ENCODE measurements around the gene HFE.

The HFE gene

DNA sequence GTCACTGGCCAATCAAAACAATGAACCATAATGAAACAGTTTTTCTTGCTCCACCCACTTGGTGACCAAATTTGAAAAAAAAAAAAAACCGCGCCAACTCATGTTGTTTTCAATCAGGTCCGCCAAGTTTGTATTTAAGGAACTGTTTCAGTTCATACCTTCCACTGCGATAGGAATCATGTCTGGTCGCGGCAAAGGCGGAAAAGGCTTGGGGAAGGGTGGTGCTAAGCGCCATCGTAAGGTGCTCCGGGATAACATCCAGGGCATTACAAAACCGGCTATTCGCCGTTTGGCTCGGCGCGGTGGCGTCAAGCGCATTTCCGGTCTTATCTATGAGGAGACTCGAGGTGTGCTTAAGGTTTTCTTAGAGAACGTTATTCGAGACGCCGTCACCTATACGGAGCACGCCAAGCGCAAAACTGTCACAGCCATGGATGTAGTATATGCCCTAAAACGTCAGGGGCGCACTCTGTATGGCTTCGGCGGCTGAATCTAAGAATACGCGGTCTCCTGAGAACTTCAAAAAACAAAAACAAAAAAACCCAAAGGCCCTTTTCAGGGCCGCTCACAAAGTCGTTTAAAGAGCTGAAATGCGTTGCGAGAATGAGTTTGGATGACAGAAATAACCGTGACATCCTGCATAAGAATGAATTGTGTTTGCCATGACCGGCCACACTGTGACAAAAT lies 16.7 kb downstream of the HFE start:
- H3K27ac ChIP-seq (ENCODE audit: low read length): peak overlapping the region; percentile 95
- no peaks in the 10 kb centered on the region for H3K27me3 ChIP-seq (ENCODE audit: insufficient read depth, low read length, poor library complexity)
- no peak for TF ChIP-seq EZH2 (IDR thresholded peaks at IDR 0.05; ENCODE audit: borderline replicate concordance, low read depth, low read length, severe bottlenecking)
- TF ChIP-seq, protein P1, sequence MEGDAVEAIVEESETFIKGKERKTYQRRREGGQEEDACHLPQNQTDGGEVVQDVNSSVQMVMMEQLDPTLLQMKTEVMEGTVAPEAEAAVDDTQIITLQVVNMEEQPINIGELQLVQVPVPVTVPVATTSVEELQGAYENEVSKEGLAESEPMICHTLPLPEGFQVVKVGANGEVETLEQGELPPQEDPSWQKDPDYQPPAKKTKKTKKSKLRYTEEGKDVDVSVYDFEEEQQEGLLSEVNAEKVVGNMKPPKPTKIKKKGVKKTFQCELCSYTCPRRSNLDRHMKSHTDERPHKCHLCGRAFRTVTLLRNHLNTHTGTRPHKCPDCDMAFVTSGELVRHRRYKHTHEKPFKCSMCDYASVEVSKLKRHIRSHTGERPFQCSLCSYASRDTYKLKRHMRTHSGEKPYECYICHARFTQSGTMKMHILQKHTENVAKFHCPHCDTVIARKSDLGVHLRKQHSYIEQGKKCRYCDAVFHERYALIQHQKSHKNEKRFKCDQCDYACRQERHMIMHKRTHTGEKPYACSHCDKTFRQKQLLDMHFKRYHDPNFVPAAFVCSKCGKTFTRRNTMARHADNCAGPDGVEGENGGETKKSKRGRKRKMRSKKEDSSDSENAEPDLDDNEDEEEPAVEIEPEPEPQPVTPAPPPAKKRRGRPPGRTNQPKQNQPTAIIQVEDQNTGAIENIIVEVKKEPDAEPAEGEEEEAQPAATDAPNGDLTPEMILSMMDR (IDR thresholded peaks at IDR 0.05; ENCODE audit: borderline replicate concordance, extremely low read depth, low read length, poor library complexity, severe bottlenecking): peak; percentile 53
- H3K79me2 ChIP-seq (ENCODE audit: insufficient read depth, low read length): no peaks in the 10 kb centered on the region
- peaks cover 25% of the 10 kb centered on the region for H3K4me1 ChIP-seq (ENCODE audit: insufficient read depth, low read length)
- no peaks in the 10 kb centered on the region for H3K36me3 ChIP-seq (ENCODE audit: insufficient read depth, low read length)
- H4K20me1 ChIP-seq (ENCODE audit: insufficient read depth, low read length): no peaks in the 10 kb centered on the region
- peaks cover 3% of the 10 kb centered on the region for H3K9me3 ChIP-seq (ENCODE audit: insufficient read depth, low read length, severe bottlenecking)
- no peak overlapping the region for H2AFZ ChIP-seq (ENCODE audit: low read depth, low read length)
- peak; percentile 80 for ATAC-seq (ENCODE audit: insufficient read depth, low read depth)
- peak; percentile 93 for DNase-seq
- peak overlapping the region; percentile 28 to 60; a peak in 3 of 4 replicates for H3K4me3 ChIP-seq (ENCODE audit: low read depth in 1 of 2, low read length in 2 of 2)
- H3K4me2 ChIP-seq (ENCODE audit: insufficient read depth, low read length): peak overlapping the region; percentile 54
- peak overlapping the region; percentile 80 for H3K9ac ChIP-seq (ENCODE audit: low read depth, low read length)

DNA sequence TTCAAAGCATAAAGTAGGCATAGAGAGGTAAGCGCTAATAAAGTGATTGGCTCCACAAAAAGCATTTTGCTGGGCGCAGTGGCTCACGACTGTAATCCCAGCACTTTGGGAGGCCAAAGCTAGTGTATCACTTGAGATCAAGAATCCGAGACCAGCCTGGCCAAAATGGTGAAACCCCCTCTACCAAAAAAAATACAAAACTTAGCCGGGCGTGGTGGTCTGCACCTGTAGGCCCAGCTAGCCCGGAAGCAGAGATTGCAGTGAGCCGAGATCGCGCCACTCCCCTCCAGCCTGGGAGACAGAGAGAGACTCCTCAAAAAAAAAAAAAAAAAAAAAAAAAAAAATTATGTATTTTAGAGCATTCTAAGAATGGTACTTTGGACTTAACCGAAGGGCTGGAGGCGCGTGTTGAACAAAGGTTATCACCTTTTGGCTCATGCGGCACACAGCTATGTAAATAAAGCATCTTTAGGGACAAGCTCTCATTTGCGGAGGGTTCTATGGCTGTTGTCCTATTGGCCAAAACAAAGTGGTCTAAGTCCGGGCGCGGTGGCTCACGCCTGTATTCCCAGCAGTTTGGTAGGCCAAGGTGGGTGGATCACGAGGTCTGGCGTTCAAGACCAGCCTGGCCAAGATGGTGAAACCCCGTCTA lies 17.4 kb downstream of the HFE start:
- peak overlapping the region; percentile 80 for H3K9ac ChIP-seq (ENCODE audit: low read depth, low read length)
- H4K20me1 ChIP-seq (ENCODE audit: insufficient read depth, low read length): no peaks in the 10 kb centered on the region
- H3K9me3 ChIP-seq (ENCODE audit: insufficient read depth, low read length, severe bottlenecking): peaks cover 3% of the 10 kb centered on the region
- no peaks in the 10 kb centered on the region for H3K27me3 ChIP-seq (ENCODE audit: insufficient read depth, low read length, poor library complexity)
- peak; percentile 38 for ATAC-seq (ENCODE audit: insufficient read depth, low read depth)
- no peaks in the 10 kb centered on the region for H3K36me3 ChIP-seq (ENCODE audit: insufficient read depth, low read length)
- H3K27ac ChIP-seq (ENCODE audit: low read length): peak overlapping the region; percentile 95
- no peak overlapping the region for H2AFZ ChIP-seq (ENCODE audit: low read depth, low read length)
- H3K4me1 ChIP-seq (ENCODE audit: insufficient read depth, low read length): peaks cover 25% of the 10 kb centered on the region
- TF ChIP-seq EZH2 (IDR thresholded peaks at IDR 0.05; ENCODE audit: borderline replicate concordance, low read depth, low read length, severe bottlenecking): no peak
- TF ChIP-seq, protein P1 (IDR thresholded peaks at IDR 0.05; ENCODE audit: borderline replicate concordance, extremely low read depth, low read length, poor library complexity, severe bottlenecking): no peak
- H3K4me3 ChIP-seq (ENCODE audit: low read depth in 1 of 2, low read length in 2 of 2): peak overlapping the region; percentile 28 to 60; a peak in 3 of 4 replicates
- no peaks in the 10 kb centered on the region for H3K79me2 ChIP-seq (ENCODE audit: insufficient read depth, low read length)
- peak; percentile 71 for DNase-seq
- peak overlapping the region; percentile 54 for H3K4me2 ChIP-seq (ENCODE audit: insufficient read depth, low read length)

DNA sequence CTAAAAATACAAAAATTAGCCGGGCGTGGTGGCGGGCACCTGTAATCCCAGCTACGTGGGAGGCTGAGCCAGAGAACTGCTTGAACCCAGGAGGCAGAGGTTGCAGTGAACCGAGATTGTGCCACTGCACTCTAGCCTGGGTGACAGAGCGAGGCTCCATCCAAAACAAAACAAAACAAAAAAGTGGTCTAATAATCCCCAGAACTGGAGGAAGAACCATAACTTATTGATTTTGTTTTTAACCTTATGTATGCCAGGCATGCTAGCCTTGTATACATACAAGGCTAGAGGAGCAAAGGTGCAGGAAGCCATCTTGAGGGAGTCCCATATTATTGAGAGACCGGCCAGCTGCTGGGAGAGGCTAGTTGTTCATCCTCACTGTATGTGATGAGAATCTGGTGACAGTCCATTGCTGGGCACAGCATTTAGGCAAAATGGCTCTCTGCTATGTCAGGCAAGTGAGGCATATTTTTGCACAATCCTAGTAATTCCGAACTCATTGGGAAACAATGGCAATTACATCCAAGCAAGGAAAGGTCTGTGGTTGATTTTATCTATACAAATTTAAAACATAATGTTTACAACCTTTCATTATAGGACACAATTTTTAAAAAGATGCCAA lies 18.0 kb downstream of the HFE start:
- Histone ChIP-seq H2AFZ (ENCODE audit: low read depth, low read length) (peak overlapping the region; percentile 3; the same call in 1 of the 2 replicates), H3K27ac (ENCODE audit: low read length) (peak overlapping the region; percentile 95), H4K20me1 (ENCODE audit: insufficient read depth, low read length) (no peaks in the 10 kb centered on the region), H3K4me2 (ENCODE audit: insufficient read depth, low read length) (no peak overlapping the region), H3K9ac (ENCODE audit: low read depth, low read length) (0 out of 2 replicates have a peak overlapping the region, but pooled peaks have one; percentile 80), H3K4me3 (ENCODE audit: low read depth in 1 of 2, low read length in 2 of 2) (no peak overlapping the region), H3K27me3 (ENCODE audit: insufficient read depth, low read length, poor library complexity) (no peaks in the 10 kb centered on the region), H3K9me3 (ENCODE audit: insufficient read depth, low read length, severe bottlenecking) (peaks cover 3% of the 10 kb centered on the region), H3K4me1 (ENCODE audit: insufficient read depth, low read length) (peaks cover 25% of the 10 kb centered on the region), H3K79me2 (ENCODE audit: insufficient read depth, low read length) (no peaks in the 10 kb centered on the region), H3K36me3 (ENCODE audit: insufficient read depth, low read length) (no peaks in the 10 kb centered on the region)
- DNase-seq (no peak), ATAC-seq (ENCODE audit: insufficient read depth, low read depth) (no peak)
- TF ChIP-seq, protein P1 (IDR thresholded peaks at IDR 0.05; ENCODE audit: borderline replicate concordance, extremely low read depth, low read length, poor library complexity, severe bottlenecking): no peak
- TF ChIP-seq EZH2 (IDR thresholded peaks at IDR 0.05; ENCODE audit: borderline replicate concordance, low read depth, low read length, severe bottlenecking): no peak

All from DND-41 (cell line).